ENCODE measurements around the gene RNF224. TPM values are rescaled to one million over a fixed set of nuclear protein-coding genes. Genes with fewer than 3 reads are reported as not detected.

The RNF224 gene
- total RNA-seq, 4 donors from 2014 or later = 1.2 to 5.2 (median 3.0) TPM

DNA sequence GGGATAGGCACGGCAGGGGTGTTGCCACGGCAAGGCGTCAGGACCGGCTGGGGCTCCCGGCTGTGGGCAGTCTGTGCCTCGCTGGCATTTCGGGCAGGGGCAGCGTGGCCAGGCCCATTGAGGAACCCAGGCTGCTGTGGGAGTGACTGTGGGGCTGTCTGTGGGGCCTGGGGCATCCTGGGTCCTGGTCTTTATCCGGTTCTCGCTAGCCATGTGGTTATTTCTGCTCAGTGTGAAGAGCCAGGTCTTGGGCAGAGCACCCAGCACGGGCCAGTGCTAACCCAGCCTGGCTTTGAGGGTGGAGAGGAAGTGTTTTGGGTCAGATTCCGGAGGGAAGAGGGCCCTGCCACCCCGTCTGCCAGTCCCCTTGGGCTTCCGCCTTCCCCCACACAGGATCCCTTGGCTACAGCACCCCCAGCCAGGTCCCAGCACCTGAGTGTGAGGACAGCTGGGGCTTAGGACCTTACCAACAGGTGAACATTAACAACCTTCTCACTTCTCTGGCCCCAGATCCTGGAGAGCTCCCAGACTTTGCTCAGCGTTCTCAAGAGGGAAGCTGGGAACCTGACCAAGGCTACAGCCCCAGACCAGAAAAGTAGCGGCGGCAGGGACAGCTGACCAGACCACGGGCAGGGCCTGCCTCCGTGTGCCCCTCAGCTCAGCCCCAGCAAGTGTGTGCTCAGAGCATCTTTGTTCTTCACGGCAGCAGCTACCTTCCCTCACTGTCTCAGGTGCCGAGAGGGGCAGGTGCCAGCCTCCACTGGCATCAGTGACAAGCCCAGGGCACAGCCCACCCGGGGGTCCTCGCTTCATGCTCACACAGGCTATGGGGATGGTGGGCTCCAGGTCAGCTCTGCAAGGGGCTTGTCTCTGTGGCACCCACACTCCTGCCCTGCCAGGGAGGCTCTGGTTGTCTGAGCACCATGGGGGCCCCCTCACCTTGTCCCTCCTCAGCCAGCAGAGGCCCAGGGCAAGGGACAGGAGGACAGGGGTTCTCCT is 37.7 kb upstream of the RNF224 start:
- no peak for DNase-seq
- Histone ChIP-seq H3K27ac (peak overlapping the region; percentile 85 to 99 (median 98)), H3K36me3 (peaks cover 22 to 70% (median 27%) of the 10 kb centered on the region in 3 donors), H3K27me3 (no peaks in the 10 kb centered on the region), H3K9me3 (no peaks in the 10 kb centered on the region), H3K4me3 (peak overlapping the region; percentile 78 to 100 (median 88)), H3K4me1 (peaks cover 49 to 82% (median 50%) of the 10 kb centered on the region in 3 donors)
- intact Hi-C loops (cut with DNase I) = loop anchor here (10.0 kb wide), 1 partner anchor 45 kb away; the partner anchor contains the start of gene SLC34A3
- no peak for TF ChIP-seq POLR2A (IDR thresholded peaks at IDR 0.05)
- TF ChIP-seq, protein P1, sequence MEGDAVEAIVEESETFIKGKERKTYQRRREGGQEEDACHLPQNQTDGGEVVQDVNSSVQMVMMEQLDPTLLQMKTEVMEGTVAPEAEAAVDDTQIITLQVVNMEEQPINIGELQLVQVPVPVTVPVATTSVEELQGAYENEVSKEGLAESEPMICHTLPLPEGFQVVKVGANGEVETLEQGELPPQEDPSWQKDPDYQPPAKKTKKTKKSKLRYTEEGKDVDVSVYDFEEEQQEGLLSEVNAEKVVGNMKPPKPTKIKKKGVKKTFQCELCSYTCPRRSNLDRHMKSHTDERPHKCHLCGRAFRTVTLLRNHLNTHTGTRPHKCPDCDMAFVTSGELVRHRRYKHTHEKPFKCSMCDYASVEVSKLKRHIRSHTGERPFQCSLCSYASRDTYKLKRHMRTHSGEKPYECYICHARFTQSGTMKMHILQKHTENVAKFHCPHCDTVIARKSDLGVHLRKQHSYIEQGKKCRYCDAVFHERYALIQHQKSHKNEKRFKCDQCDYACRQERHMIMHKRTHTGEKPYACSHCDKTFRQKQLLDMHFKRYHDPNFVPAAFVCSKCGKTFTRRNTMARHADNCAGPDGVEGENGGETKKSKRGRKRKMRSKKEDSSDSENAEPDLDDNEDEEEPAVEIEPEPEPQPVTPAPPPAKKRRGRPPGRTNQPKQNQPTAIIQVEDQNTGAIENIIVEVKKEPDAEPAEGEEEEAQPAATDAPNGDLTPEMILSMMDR (IDR thresholded peaks at IDR 0.05) = no peak
- 3 to 14% methylated on average over 3 to 7 of the region's 23 CpGs for WGBS, 2 donors

DNA sequence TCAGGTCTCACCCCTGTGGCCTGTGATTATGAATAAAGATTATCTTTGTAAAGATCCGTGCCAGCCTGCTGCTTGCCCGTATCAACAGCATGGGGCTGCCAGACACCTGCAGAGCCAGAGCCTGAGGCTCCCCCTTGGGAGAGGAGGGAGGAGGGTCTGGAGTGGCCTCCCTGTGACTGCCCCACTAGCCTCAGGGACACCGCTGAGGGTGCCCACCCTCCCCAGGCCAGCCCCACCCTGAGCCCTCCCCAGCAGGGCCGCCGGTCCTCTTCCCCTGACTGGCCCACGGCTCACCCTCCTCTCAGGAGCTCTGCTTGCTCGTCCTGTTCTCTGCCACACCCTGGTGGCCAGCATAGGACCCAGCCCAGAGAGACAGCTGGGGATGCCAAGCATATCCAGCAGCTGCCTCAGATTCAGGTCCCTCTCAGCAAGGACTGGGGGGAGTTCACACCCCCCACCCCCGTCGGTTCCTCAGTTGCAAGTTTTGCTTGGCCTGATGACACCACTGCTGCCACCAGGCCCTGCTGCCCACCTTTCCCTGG is 36.9 kb upstream of the RNF224 start:
- Histone ChIP-seq H3K36me3 (peaks cover 18 to 62% (median 20%) of the 10 kb centered on the region in 3 donors), H3K9me3 (no peaks in the 10 kb centered on the region), H3K4me3 (peak overlapping the region in 3 of 4 donors; percentile 78 to 100 (median 90)), H3K27me3 (no peaks in the 10 kb centered on the region), H3K27ac (peak overlapping the region; percentile 85 to 99 (median 98)), H3K4me1 (peaks cover 56 to 82% (median 58%) of the 10 kb centered on the region in 3 donors)
- intact Hi-C loops (cut with DNase I) = no loop called here
- no peak for DNase-seq
- WGBS, 2 donors = 44 to 64% methylated on average over 2 to 3 of the region's 9 CpGs
- TF ChIP-seq POLR2A (IDR thresholded peaks at IDR 0.05) = no peak
- TF ChIP-seq, protein P1 (IDR thresholded peaks at IDR 0.05) = peak in 1 of 6 experiments; percentile 32

DNA sequence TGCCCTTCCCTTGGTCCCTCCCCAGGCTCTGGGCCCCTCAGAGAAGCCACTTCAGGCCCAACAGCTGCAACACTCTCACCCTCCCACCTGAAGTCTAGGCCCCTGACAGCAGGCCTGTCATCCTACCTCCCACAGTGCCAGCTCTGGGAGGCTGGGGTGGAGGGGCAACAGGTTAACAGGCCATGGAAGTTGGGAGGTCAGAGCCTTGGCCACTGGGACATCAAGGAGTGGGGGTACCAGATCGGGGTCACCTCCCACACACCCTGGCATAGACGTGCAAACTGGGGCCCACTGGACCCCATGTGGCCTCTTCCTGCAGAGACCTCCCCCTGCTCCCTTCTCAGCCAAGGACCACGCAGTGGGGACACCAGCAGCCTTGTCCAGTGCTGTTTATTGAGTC is 36.1 kb upstream of the RNF224 start:
- H3K36me3 ChIP-seq = peaks cover 13 to 54% (median 18%) of the 10 kb centered on the region in 3 donors
- peak overlapping the region in 3 of 4 donors; percentile 85 to 99 (median 98) for H3K27ac ChIP-seq
- DNase-seq = no peak
- intact Hi-C loops (cut with DNase I) = no loop called here
- H3K9me3 ChIP-seq = no peaks in the 10 kb centered on the region
- no peak for TF ChIP-seq POLR2A (IDR thresholded peaks at IDR 0.05)
- TF ChIP-seq, protein P1 (IDR thresholded peaks at IDR 0.05) = no peak
- 100% methylated on average over 1 of the region's 3 CpGs for WGBS, 2 donors
- H3K27me3 ChIP-seq = no peaks in the 10 kb centered on the region
- no peak overlapping the region for H3K4me3 ChIP-seq
- H3K4me1 ChIP-seq = peaks cover 57 to 82% (median 61%) of the 10 kb centered on the region in 3 donors

DNA sequence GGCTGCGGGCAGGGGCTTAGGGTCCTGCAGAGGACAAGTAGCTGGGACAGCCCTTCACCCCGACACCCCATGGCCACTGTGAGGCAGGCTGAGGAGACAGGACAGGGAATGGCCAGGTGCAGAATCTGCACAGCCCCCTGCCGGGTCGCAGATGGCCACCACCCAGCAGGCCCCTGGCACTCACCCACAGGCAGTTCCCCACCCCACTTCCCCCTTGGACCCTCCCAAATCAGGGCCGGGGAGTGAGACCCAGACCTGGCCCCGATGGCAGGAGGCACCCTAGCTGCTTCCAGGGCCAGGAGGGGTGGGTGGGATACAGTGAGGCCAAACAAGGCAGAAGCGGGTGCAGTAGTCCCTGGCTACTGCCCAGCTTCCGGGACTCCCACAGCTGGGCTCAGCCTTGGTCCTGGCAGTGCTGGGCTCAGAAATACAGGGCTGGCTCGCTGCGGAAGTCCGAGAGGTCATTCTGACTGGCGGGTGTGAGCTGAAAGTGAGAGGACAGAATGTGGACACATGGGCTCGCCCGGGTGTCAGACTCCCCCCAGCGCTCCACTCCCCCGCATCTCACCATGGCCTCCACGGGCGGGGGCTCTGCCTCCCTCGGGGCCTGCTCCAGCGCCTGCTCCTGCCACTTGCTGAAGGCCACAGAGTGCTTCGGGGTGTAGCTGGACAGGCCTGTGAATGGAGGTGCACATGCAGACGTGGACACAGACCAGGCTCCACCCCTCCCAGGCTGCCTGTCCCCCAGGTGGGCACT is 35.4 kb upstream of the RNF224 start:
- Histone ChIP-seq H3K27ac (no peak overlapping the region), H3K4me3 (no peak overlapping the region), H3K9me3 (no peaks in the 10 kb centered on the region), H3K36me3 (peaks cover 12 to 48% (median 18%) of the 10 kb centered on the region in 3 donors), H3K27me3 (no peaks in the 10 kb centered on the region), H3K4me1 (peaks cover 56 to 82% (median 57%) of the 10 kb centered on the region in 3 donors)
- WGBS, 2 donors = 80 to 82% methylated on average over 1 to 11 of the region's 22 CpGs
- no peak for DNase-seq
- intact Hi-C loops (cut with DNase I) = no loop called here
- no peak for TF ChIP-seq POLR2A (IDR thresholded peaks at IDR 0.05)
- TF ChIP-seq, protein P1 (IDR thresholded peaks at IDR 0.05) = no peak
